GM12878 (cell line): ENCODE measurements around the gene ZNF48. TPM values are rescaled to one million over a fixed set of nuclear protein-coding genes. Genes with fewer than 3 reads are reported as not detected.

Experiments used
- ATAC-seq: fragments of 200-7000 bp; cut with Tn5 transposase; 3 replicates; pipeline ENCODE4 v1.9.1; 2020; ENCODE audit warnings: mild to moderate bottlenecking, moderate library complexity
- BruUV-seq: library from RNA; stranded (reverse); fragments of 400-500 nt; replicated peaks from 2 replicates; lab custom pipeline; 2021; lab: Mats Ljungman, UMichigan
- CTCF ChIA-PET: fragments of 300-600 bp; sonication (Branson Sonifier 250); formaldehyde crosslinking; extraction: SDS; loops from one replicate; lab custom pipeline; 2021; ENCODE audit warnings: inconsistent platforms; lab: Yijun Ruan, JAX
- POLR2A ChIA-PET: fragments of 350-600 bp; formaldehyde crosslinking; extraction: SDS; loops from one replicate; lab custom pipeline; 2021; ENCODE audit warnings: inconsistent platforms; lab: Charles Lee
- RAD21 ChIA-PET: fragments of 300-600 bp; sonication (Branson Sonifier 250); formaldehyde crosslinking; loops from one replicate; lab custom pipeline; 2023; ENCODE audit warnings: antibody characterized with exemption; ENCODE audit not compliant: unreplicated experiment; lab: Charles Lee
- SMC1A ChIA-PET: fragments of 300-600 bp; sonication (Branson Sonifier 250); formaldehyde crosslinking; loops from one replicate; lab custom pipeline; 2023; ENCODE audit not compliant: unreplicated experiment, uncharacterized antibody; lab: Charles Lee
- DNase-seq: peaks from one replicate; pipeline ENCODE4 v3.0.0-alpha.2; 2011; ENCODE audit warnings: low read depth, low spot score
- FAIRE-seq: peaks from 3 replicates; lab custom pipeline; 2011; peaks lifted over from hg19 to GRCh38; lab: Jason Lieb, UNC
- H2AFZ ChIP-seq: 2 replicates; pipeline ENCODE4 v1.6.0; 2011; ENCODE audit warnings: low read depth, low read length, control low read depth; ENCODE audit not compliant: control insufficient read depth
- H3K27ac ChIP-seq: 2 replicates; pipeline ENCODE4 v1.5.1; 2011; ENCODE audit warnings: control low read depth; ENCODE audit not compliant: control insufficient read depth, insufficient read depth
- H3K27me3 ChIP-seq, 2 experiments: replicated peaks in 1 of 2; 2 replicates each; pipeline versions ENCODE4 v1.6.0 to v1.6.1; 2011; ENCODE audit warnings: low read length in 1 of 2; ENCODE audit not compliant: control insufficient read depth in 2 of 2, insufficient read depth in 2 of 2
- H3K36me3 ChIP-seq, 2 experiments: 2 replicates each; pipeline ENCODE4 v1.5.1; 2011; ENCODE audit warnings: low read length in 1 of 2; ENCODE audit not compliant: control insufficient read depth in 2 of 2, insufficient read depth in 2 of 2
- H3K4me1 ChIP-seq: 2 replicates; pipeline ENCODE4 v1.6.1; 2011; ENCODE audit warnings: mild to moderate bottlenecking, low read length, moderate library complexity, mixed read lengths; ENCODE audit not compliant: control insufficient read depth, insufficient read depth
- H3K4me2 ChIP-seq: 2 replicates; pipeline ENCODE4 v1.6.0; 2011; ENCODE audit warnings: control low read depth; ENCODE audit not compliant: control insufficient read depth, insufficient read depth
- H3K4me3 ChIP-seq: fragments of 200-600 bp; sonication (generic); 2 replicates; pipeline ENCODE4 v1.5.1; 2016
- H3K79me2 ChIP-seq: 2 replicates; pipeline ENCODE4 v1.6.0; 2011; ENCODE audit warnings: low read length; ENCODE audit not compliant: control insufficient read depth, insufficient read depth
- H3K9ac ChIP-seq: 2 replicates; pipeline ENCODE4 v1.8.0; 2011; ENCODE audit warnings: low read length, control low read depth, mixed read lengths; ENCODE audit not compliant: control insufficient read depth, insufficient read depth
- H3K9me3 ChIP-seq: replicated peaks from 3 replicates; pipeline ENCODE4 v1.5.1; 2011; ENCODE audit warnings: mild to moderate bottlenecking, low read length; ENCODE audit not compliant: control insufficient read depth, insufficient read depth
- H4K20me1 ChIP-seq: 2 replicates; pipeline ENCODE4 v1.6.0; 2011; ENCODE audit not compliant: control insufficient read depth, insufficient read depth
- MLLT1 ChIP-seq: fragments of 450-650 bp; IDR thresholded peaks from 2 replicates; pipeline ENCODE4 v1.6.1; 2016; ENCODE audit warnings: mild to moderate bottlenecking
- NBN ChIP-seq: fragments of 450-650 bp; IDR thresholded peaks from 2 replicates; pipeline ENCODE4 v1.6.1; 2016
- NR2C1 ChIP-seq: fragments of 450-650 bp; IDR thresholded peaks from 2 replicates; pipeline ENCODE4 v1.6.1; 2017; ENCODE audit warnings: antibody characterized with exemption, mild to moderate bottlenecking, moderate library complexity
- PAX8 ChIP-seq: fragments of 450-650 bp; IDR thresholded peaks from 2 replicates; pipeline ENCODE4 v1.6.1; 2017; ENCODE audit warnings: mild to moderate bottlenecking, moderate library complexity
- POU2F2 ChIP-seq: IDR thresholded peaks from 3 replicates; pipeline ENCODE4 v1.6.1; 2011; ENCODE audit warnings: low read depth, mild to moderate bottlenecking, low read length, borderline replicate concordance
- RBBP5 ChIP-seq: fragments of 200-600 bp; sonication (generic); conservative IDR thresholded peaks from 2 replicates; pipeline ENCODE4 v1.6.1; 2016
- SIX5 ChIP-seq: IDR thresholded peaks from 2 replicates; pipeline ENCODE4 v1.6.1; 2011; ENCODE audit warnings: mild to moderate bottlenecking, low read depth, low read length, moderate library complexity; ENCODE audit not compliant: severe bottlenecking
- SMC3 ChIP-seq: IDR thresholded peaks from 2 replicates; pipeline ENCODE4 v1.6.1; 2011; ENCODE audit warnings: low read length, improper control_type of control experiment, borderline replicate concordance
- SREBF1 ChIP-seq: IDR thresholded peaks from 2 replicates; pipeline ENCODE4 v1.6.1; 2012; ENCODE audit warnings: mild to moderate bottlenecking, low read length
- TCF3 ChIP-seq: IDR thresholded peaks from 2 replicates; pipeline ENCODE4 v1.6.1; 2012; ENCODE audit warnings: low read depth, mild to moderate bottlenecking, low read length, borderline replicate concordance; ENCODE audit not compliant: insufficient read depth
- YBX1 ChIP-seq: fragments of 450-650 bp; IDR thresholded peaks from 2 replicates; pipeline ENCODE4 v1.6.1; 2016; ENCODE audit warnings: antibody characterized with exemption
- ZNF24 ChIP-seq: fragments of 450-650 bp; IDR thresholded peaks from 2 replicates; pipeline ENCODE4 v1.6.1; 2017; ENCODE audit warnings: antibody characterized with exemption, mild to moderate bottlenecking
- WGBS: methylation state at CpG from one replicate; pipeline ENCODE4 v1.1.6; 2016; ENCODE audit warnings: low lambda C conversion rate; ENCODE audit not compliant: insufficient replicate concordance, insufficient coverage; ENCODE audit errors: missing lambda C conversion rate; 5-methylcytosine and 5-hydroxymethylcytosine counted together
- in situ Hi-C: fragments of 300-500 bp; cut with MboI; formaldehyde crosslinking; loops from 9 replicates; pipeline ENCODE4 v1.14.3; 2018; ENCODE audit warnings: mixed read lengths
- intact Hi-C: fragments of 100-400 bp; cut with micrococcal nuclease; formaldehyde crosslinking; loops from one replicate; pipeline ENCODE4 v1.14.2; 2022; ENCODE audit not compliant: unreplicated experiment
- polyA plus RNA-seq, 11 experiments: library from polyadenylated mRNA; depleted of rRNA in 4 of 11; unstranded in 6 of 11; stranded (reverse) in 5 of 11; fragments of >200 nt; fragmentation: Nextera tagmentation in 4 of 11; fragmentation: Illumina TruSeq in 1 of 11; extraction: Ambion mirVana in 4 of 11; extraction: Trizol in 1 of 11; gene quantifications; 1 replicate in 1 of 11; 2 replicates in 10 of 11; pipeline versions ENCODE4 v1.2.1 to v1.2.3, GENCODE V29; 2011 to 2016; ENCODE audit warnings: inconsistent platforms in 2 of 11, missing spikeins in 2 of 11, low read depth in 1 of 11
- total RNA-seq, 4 experiments: library from RNA; depleted of rRNA in 3 of 4; stranded (reverse); fragments of >200 nt in 3 of 4; fragmentation: Illumina TruSeq in 1 of 4; extraction: Trizol in 1 of 4; gene quantifications; 2 replicates each; pipeline versions ENCODE4 v1.2.1 to v1.2.3, GENCODE V29; 2013 to 2021
- TF ChIP-seq, protein P1 (sequence below): fragments of 450-650 bp; IDR thresholded peaks from 2 replicates; pipeline ENCODE4 v1.6.1; 2014; ENCODE audit warnings: mild to moderate bottlenecking
- TF ChIP-seq, protein P2 (sequence below): fragments of 450-650 bp; IDR thresholded peaks from 2 replicates; pipeline ENCODE4 v1.6.1; 2017; ENCODE audit warnings: low read depth, mild to moderate bottlenecking, moderate library complexity

Gene ZNF48
- total and polyA plus RNA-seq, 10 of the 15 experiments (the other 5 are each of a cell fraction or from before 2014, with no cell fraction given), result 0.14 to 12.0 (median 4.2) TPM

- POLR2A ChIA-PET, result no interaction called here
- H3K4me1 ChIP-seq, result peaks cover 24% of the 10 kb centered on the region
- H3K9me3 ChIP-seq, result no peaks in the 10 kb centered on the region
- H3K27me3 ChIP-seq, result no peaks in the 10 kb centered on the region
- no peak overlapping the region for H3K4me2 ChIP-seq
- SMC1A ChIA-PET, result interaction anchor here (1.1 kb wide), 1 partner anchor 20 kb away, joined by 3 read pairs; no protein-coding TSS in a partner anchor
- no peak overlapping the region for H3K27ac ChIP-seq
- no peak for ATAC-seq
- H2AFZ ChIP-seq, result no peak overlapping the region
- 79% methylated on average over 8 of the region's 8 CpGs for WGBS
- in situ Hi-C loops, result no loop called here
- no peak for FAIRE-seq
- H3K4me3 ChIP-seq, result no peak overlapping the region
- TF ChIP-seq, protein P1, sequence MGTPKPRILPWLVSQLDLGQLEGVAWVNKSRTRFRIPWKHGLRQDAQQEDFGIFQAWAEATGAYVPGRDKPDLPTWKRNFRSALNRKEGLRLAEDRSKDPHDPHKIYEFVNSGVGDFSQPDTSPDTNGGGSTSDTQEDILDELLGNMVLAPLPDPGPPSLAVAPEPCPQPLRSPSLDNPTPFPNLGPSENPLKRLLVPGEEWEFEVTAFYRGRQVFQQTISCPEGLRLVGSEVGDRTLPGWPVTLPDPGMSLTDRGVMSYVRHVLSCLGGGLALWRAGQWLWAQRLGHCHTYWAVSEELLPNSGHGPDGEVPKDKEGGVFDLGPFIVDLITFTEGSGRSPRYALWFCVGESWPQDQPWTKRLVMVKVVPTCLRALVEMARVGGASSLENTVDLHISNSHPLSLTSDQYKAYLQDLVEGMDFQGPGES, result no peak
- TF ChIP-seq, protein P2, sequence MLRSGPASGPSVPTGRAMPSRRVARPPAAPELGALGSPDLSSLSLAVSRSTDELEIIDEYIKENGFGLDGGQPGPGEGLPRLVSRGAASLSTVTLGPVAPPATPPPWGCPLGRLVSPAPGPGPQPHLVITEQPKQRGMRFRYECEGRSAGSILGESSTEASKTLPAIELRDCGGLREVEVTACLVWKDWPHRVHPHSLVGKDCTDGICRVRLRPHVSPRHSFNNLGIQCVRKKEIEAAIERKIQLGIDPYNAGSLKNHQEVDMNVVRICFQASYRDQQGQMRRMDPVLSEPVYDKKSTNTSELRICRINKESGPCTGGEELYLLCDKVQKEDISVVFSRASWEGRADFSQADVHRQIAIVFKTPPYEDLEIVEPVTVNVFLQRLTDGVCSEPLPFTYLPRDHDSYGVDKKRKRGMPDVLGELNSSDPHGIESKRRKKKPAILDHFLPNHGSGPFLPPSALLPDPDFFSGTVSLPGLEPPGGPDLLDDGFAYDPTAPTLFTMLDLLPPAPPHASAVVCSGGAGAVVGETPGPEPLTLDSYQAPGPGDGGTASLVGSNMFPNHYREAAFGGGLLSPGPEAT, result no peak
- TF ChIP-seq MLLT1 (no peak), NR2C1 (no peak), RBBP5 (no peak), PAX8 (no peak), ZNF24 (no peak), YBX1 (no peak), SMC3 (no peak), TCF3 (no peak), SIX5 (no peak), NBN (no peak), SREBF1 (no peak), POU2F2 (no peak)
- no peak for DNase-seq
- H4K20me1 ChIP-seq, result no peaks in the 10 kb centered on the region
- CTCF ChIA-PET, result no interaction called here
- intact Hi-C loops, result no loop called here
- peaks cover 16% of the 10 kb centered on the region for H3K79me2 ChIP-seq
- no peak overlapping the region for H3K9ac ChIP-seq
- RAD21 ChIA-PET, result no interaction called here
- no TSS peak for BruUV-seq
- peaks cover 0 to 4% of the 10 kb centered on the region in 2 experiments; a peak in 2 of 4 replicates for H3K36me3 ChIP-seq
Measured at GRCh38 chr16:30376461-30376902, 18.7 kb upstream of the ZNF48 start.
